Renal cortical epithelial cell (primary cell): ENCODE measurements around the gene MRPS7. TPM values are rescaled to one million over a fixed set of nuclear protein-coding genes. Genes with fewer than 3 reads are reported as not detected.
A peak's percentile ranks its signal among the peaks of the same experiment; 100 is the strongest.
"Not testable (repeated sequence)": the region's sequence is repeated elsewhere in the genome, so short reads cannot be mapped to it uniquely, and the experiment has no call there.

Experiments
- DNase-seq: peaks from one replicate; pipeline ENCODE4 v3.0.0-alpha.2; 2011; ENCODE audit warnings: low read depth
- total RNA-seq: library from RNA; depleted of rRNA; stranded (reverse); fragments of >200 nt; gene quantifications from 2 replicates; pipeline ENCODE4 v1.2.3, GENCODE V29; 2014

MRPS7 gene
- total RNA-seq, 1 donor from 2014 or later: 45.9 TPM

- DNase-seq: no peak
Measured at GRCh38 chr17:75271233-75271954, 9.7 kb downstream of the MRPS7 start.

GRCh38 chr17:75271955-75272847, 10.5 kb downstream of the MRPS7 start:
- no peak for DNase-seq

GRCh38 chr17:75272848-75273184, 11.1 kb downstream of the MRPS7 start:
- no peak for DNase-seq

GRCh38 chr17:75273977-75274708, 12.5 kb downstream of the MRPS7 start:
- DNase-seq: no peak

DNA sequence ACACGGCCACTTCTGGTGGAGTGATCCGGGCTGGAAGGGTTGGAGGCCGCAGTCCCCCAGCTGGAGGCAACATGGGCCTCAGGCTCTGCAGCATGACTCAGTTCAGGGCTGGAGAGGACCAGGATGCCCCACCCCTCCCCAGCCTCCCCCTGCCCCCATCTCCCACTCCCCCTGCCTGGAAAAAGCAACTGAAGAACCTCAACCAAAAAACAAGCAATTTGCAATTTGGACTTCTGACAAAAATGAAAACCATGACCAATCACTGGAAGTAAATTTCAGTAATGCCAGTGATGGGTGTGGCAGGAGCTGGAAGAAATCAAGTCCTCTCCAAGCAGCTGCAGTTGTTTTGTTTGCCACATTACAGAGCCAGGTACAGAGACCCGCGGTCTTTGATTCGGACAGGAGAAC, 16.0 kb downstream of the MRPS7 start:
- DNase-seq: peak; percentile 46

- DNase-seq: not testable (repeated sequence)
Measured at GRCh38 chr17:75280189-75280588, 18.5 kb downstream of the MRPS7 start.

- no peak for DNase-seq
Measured at GRCh38 chr17:75285123-75285522, 23.4 kb downstream of the MRPS7 start.

- no peak for DNase-seq
Measured at GRCh38 chr17:75287221-75287620, 25.5 kb downstream of the MRPS7 start.

- no peak for DNase-seq
Measured at GRCh38 chr17:75288359-75288758, 26.7 kb downstream of the MRPS7 start.

- peak; percentile 18 for DNase-seq
Measured at GRCh38 chr17:75288770-75289114, 27.1 kb downstream of the MRPS7 start.

DNA sequence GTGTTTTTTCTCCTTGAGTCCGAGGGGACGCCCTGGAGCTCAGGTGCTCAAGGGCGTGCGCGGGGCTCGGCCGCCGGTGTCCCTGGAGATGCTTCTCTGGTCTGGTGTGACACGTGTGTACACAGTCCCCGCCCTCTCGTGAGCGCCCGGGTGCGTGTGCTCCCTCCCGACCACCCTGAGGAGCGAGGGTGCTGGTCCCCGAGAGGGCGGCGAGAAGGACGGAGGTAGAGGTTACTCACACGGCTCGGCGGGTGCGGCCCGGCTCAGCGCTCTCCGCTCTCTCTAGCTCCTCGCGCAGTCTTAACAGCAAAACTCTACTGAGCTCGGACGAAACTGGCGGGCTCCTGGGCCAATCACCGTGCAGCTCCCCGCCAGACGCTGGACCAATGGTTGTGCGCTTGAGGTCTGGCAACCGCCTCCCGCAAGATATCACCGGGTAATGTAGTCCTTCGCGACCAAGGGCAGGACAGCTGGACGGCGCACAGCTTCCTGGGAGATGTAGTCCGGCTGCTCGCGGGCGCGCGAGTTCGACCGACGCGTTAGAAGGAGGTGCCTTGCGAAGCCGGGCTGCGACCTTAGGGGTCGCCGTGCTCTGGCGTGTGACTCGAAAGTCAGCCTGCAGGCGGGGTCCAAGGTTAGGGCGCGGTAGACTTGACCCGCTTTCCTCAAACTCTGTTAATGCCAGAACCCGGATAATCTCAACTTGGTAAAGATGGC, 27.6 kb downstream of the MRPS7 start, which contains the start of gene SLC25A19:
Gene SLC25A19, minus strand, starts transcription at position 319 of the 717 bp plus-strand sequence. CDS start 2,669 bp downstream, outside the sequence.
- DNase-seq: peak; percentile 97

DNA sequence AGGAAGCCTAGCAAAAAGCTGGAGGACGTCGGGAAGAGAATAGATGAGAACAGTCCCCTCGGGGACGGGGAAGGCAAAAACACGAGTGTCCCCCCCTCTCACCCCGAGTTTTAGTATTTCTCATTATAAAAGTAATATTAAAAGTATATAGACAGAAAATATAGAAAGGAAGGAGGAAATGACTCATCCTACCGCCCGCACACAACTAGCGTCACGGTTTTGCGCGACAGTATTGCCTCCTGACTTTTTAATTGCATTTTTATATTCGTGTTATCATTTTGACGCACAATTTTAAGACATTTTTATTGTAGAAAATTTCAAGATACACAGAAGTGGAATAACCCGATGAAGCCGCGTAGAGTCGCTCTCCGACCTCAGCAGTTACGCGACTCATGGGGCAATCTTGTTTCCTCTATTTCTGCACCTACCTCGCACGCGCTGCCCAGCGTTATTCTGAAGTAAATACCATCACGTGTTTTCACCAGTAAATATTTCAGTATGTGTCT, 28.2 kb downstream of the MRPS7 start:
- DNase-seq: peak; percentile 37

GRCh38 chr17:75292810-75293448, 31.2 kb downstream of the MRPS7 start:
- not testable (repeated sequence) for DNase-seq

DNA sequence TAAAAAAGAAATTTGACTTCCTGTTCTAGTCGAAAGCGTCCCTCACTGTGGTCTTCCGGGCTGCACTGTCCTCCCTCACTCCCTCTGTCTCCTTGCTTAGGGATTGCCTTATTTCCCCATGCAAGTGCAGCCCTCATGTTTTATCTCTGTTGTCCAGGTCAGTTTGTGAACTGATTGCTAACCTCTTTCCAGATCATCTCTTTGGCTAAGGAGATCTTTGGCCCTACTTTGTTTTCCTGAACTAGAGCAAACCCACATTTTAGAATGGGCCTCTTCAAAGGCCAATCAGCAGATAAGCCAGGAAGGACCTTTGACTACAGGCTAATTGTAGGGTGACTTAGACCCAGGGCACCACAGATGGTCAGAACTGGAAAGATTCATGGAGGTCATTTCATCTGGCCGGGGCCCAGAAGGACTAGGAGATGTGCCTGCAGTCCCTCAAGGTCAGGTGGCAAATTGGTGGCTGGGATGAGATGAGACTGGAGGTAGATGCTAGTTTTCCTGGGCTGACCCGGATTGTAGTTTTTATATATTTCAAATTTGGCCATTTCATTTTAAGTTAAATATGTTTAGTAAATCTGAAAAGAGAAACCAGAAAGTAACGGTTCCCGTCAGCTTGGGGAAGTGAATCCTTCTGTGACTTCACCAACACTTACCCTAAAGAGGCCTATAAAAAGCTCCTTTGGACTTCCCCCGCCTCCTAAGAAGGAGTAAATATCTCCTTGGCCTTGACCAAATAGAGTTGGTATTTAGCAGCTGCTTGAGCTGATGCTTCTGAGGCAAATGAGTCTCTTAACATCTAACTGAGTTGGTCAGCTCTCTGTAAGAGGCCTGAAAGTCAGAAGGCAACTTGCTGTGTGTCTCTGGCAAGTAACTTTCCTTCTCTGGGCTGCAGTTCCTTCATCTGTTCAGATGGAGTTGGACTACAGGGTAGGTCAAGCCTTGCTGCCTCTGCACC, 33.8 kb downstream of the MRPS7 start:
- DNase-seq: no peak

DNA sequence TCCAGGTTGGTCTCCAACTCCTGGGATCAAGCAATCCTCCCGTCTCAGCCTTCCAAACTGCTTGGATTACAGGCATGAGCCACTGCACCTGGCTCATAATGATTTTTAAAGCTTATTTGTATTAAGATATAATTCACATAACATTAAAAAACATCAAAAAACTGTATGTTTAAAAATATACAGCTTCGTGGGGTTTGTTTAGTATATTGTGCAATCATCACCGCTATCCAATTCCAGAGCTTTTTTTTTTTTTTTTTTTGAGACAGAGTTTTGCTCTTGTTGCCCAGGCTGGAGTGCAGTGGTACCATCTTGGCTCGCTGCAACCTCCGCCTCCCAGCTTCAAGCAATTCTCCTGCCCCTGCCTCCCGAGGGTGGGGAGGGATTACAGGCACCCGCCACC, 38.6 kb downstream of the MRPS7 start:
- no peak for DNase-seq

DNA sequence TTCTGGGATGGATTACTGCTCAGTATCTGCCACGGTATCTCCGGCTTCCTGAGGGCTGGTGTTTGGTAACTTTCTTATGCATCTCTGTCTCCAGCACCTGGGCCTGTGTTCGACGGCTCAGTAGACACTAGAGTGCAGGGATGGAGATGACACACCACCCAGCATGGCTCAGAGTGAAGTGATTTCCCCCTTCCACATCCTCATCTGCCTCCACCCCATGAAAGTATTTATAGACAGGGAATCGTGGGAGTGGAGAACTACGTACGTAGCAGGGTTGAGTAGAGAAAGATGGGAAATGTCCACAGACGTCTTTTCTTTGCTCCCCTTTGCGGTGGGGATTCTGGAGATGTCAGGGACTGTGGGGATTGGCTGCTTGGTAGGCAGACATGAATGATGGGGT, 39.4 kb downstream of the MRPS7 start:
- no peak for DNase-seq

DNA sequence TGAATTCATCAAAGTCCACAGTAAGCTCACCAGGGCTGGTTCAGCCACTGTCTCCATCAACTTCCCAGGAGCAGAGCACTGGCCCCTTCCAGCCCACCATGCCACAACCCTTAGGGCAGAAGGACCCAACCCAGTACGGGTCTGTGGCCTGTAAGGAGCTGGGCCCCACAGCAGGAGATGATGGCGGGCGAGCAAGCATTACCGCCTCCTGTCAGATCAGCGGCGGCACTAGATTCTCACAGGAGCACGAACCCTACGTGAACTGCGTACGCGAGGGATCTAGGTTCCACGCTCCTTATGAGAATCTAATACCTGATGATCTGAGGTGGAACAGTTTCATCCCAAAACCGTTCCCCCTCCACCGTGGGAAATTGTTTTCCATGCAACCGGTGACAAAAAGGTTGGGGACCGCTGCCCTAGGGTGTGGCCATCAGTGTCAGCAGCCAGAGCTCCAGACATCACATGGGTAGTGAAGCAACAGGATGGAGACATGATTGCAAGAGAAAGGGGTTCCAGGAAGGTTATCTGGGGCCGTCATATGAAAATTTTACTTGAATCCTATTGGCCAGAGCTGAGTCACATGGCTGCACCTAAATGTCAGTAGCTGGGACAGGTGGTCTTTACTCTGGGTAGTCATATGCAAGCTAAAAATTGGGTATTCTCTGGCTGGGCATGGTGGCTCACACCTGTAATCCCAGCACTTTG, 40.0 kb downstream of the MRPS7 start:
- DNase-seq: no peak

DNA sequence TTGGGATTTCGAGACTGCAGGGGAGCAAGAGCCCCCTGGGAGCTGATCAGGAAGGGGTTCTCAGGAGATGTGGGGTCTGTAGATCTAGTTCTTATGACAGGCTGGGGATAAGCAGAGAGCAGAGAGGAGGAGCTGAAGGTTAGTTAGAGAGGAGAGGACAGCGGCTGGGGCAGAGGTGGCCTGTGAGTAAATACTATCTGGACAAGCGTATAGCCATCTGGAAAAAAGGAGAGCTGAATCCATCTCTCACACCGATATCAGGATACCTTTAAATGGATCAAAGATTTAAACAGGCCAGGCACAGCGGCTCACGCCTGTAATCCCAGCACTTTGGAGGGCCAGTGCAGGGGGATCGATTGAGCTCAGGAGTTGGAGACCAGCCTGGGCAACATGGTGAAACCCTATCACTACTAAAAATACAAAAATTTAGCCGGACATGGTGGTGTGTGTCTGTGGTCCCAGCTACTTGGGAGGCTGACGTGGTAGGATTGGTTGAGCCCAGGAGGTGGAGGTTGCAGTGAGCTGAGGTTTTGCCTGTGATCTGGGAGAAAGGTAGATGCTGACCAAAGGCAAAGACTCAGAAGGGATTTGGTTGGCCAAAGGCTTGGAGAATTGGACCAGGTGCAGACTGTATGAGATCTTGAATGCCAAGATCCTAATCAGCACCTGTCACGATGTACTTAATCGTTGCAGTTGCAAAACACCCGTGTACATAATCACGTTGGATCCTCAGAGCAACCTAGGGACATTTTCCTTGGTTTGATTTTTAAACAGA, 46.5 kb downstream of the MRPS7 start:
- DNase-seq: no peak
